Activated CD4-positive, alpha-beta memory T cell treated with anti-CD3 and anti-CD28 coated beads, Interleukin-2, amount 10 ng/mL, durations not matched to agents 7 days and 5 days (primary cell): ENCODE measurements around the gene CMC1. TPM values are rescaled to one million over a fixed set of nuclear protein-coding genes. Genes with fewer than 3 reads are reported as not detected.

Experiments used
- CTCF ChIA-PET: fragments of 350-600 bp; sonication (Branson Sonifier 250); formaldehyde crosslinking; loops from one replicate; lab custom pipeline; 2021; ENCODE audit warnings: antibody characterized with exemption, inconsistent platforms; lab: Charles Lee
- POLR2A ChIA-PET: fragments of 350-600 bp; sonication (Branson Sonifier 250); formaldehyde crosslinking; loops from one replicate; lab custom pipeline; 2021; ENCODE audit warnings: antibody characterized with exemption; lab: Charles Lee
- DNase-seq: peaks from one replicate; pipeline ENCODE4 v3.0.0-alpha.2; 2020
- H3K27ac Mint-ChIP-seq: one replicate; pipeline ENCODE4 v1.8.0; 2021; ENCODE audit warnings: mild to moderate bottlenecking, mixed read lengths
- H3K27me3 Mint-ChIP-seq: one replicate; pipeline ENCODE4 v1.8.0; 2021; ENCODE audit warnings: mixed read lengths
- H3K36me3 Mint-ChIP-seq: one replicate; pipeline ENCODE4 v1.8.0; 2021; ENCODE audit warnings: low read depth, mixed read lengths
- H3K4me1 Mint-ChIP-seq: one replicate; pipeline ENCODE4 v1.8.0; 2021; ENCODE audit warnings: mixed read lengths
- H3K4me3 Mint-ChIP-seq: one replicate; pipeline ENCODE4 v1.8.0; 2021; ENCODE audit warnings: mild to moderate bottlenecking, mixed read lengths
- H3K9me3 Mint-ChIP-seq: one replicate; pipeline ENCODE4 v1.8.0; 2021; ENCODE audit warnings: mixed read lengths
- total RNA-seq, 2 experiments: library from RNA; stranded (reverse); gene quantifications; one replicate each; pipeline ENCODE4 v1.2.3, GENCODE V29; 2021

The CMC1 gene
- total RNA-seq, 2 experiments from 2014 or later = 18.8 to 21.0 TPM

GRCh38 chr3:28291577-28291976, 50.2 kb downstream of the CMC1 start:
- H3K27me3 Mint-ChIP-seq = no peaks in the 10 kb centered on the region
- POLR2A ChIA-PET = no interaction called here
- H3K36me3 Mint-ChIP-seq = peaks cover 15% of the 10 kb centered on the region
- CTCF ChIA-PET = interaction anchor here (1.1 kb wide), 1 partner anchor 579 kb away, joined by 4 read pairs; no protein-coding TSS in a partner anchor
- H3K4me3 Mint-ChIP-seq = no peak overlapping the region
- no peaks in the 10 kb centered on the region for H3K9me3 Mint-ChIP-seq
- peaks cover 12% of the 10 kb centered on the region for H3K4me1 Mint-ChIP-seq
- H3K27ac Mint-ChIP-seq = no peak overlapping the region
- DNase-seq = no peak

- H3K36me3 Mint-ChIP-seq = peaks cover 20% of the 10 kb centered on the region
- no peak overlapping the region for H3K27ac Mint-ChIP-seq
- H3K27me3 Mint-ChIP-seq = no peaks in the 10 kb centered on the region
- ChIA-PET CTCF (interaction anchor here (1.1 to 2.2 kb wide), 2 partner anchors 581 kb away, joined by 4 to 6 read pairs; no protein-coding TSS in a partner anchor), POLR2A (interaction anchor here (0.8 kb wide), 1 partner anchor 34 kb away, joined by 3 read pairs; no protein-coding TSS in a partner anchor)
- peaks cover 10% of the 10 kb centered on the region for H3K4me1 Mint-ChIP-seq
- H3K9me3 Mint-ChIP-seq = no peaks in the 10 kb centered on the region
- no peak overlapping the region for H3K4me3 Mint-ChIP-seq
- DNase-seq = no peak
Observed at GRCh38 chr3:28292622-28293021, 51.2 kb downstream of the CMC1 start.

GRCh38 chr3:28294667-28295413, 53.4 kb downstream of the CMC1 start:
- POLR2A ChIA-PET = interaction anchor here (1.6 kb wide), 1 partner anchor 55 kb away, joined by 3 read pairs; no protein-coding TSS in a partner anchor
- DNase-seq = no peak
- CTCF ChIA-PET = interaction anchor here (2.2 kb wide), 1 partner anchor 583 kb away, joined by 6 read pairs; no protein-coding TSS in a partner anchor
- no peak overlapping the region for H3K4me3 Mint-ChIP-seq
- peaks cover 10% of the 10 kb centered on the region for H3K4me1 Mint-ChIP-seq
- peaks cover 20% of the 10 kb centered on the region for H3K36me3 Mint-ChIP-seq
- H3K9me3 Mint-ChIP-seq = no peaks in the 10 kb centered on the region
- no peak overlapping the region for H3K27ac Mint-ChIP-seq
- no peaks in the 10 kb centered on the region for H3K27me3 Mint-ChIP-seq

GRCh38 chr3:28295898-28296490, 54.6 kb downstream of the CMC1 start:
- H3K4me1 Mint-ChIP-seq = peaks cover 10% of the 10 kb centered on the region
- DNase-seq = no peak
- H3K27me3 Mint-ChIP-seq = no peaks in the 10 kb centered on the region
- no peak overlapping the region for H3K4me3 Mint-ChIP-seq
- no peaks in the 10 kb centered on the region for H3K9me3 Mint-ChIP-seq
- no peak overlapping the region for H3K27ac Mint-ChIP-seq
- ChIA-PET POLR2A (no interaction called here), CTCF (interaction anchor here (1.0 to 1.9 kb wide), 3 partner anchors 10 to 584 kb away, joined by 6 to 7 read pairs (median 7); no protein-coding TSS in a partner anchor)
- peaks cover 12% of the 10 kb centered on the region for H3K36me3 Mint-ChIP-seq

- ChIA-PET POLR2A (no interaction called here), CTCF (interaction anchor here (0.9 to 1.2 kb wide), 2 partner anchors 13 to 588 kb away, joined by 3 to 5 read pairs; no protein-coding TSS in a partner anchor)
- H3K4me1 Mint-ChIP-seq = peaks cover 10% of the 10 kb centered on the region
- no peak overlapping the region for H3K27ac Mint-ChIP-seq
- H3K4me3 Mint-ChIP-seq = no peak overlapping the region
- no peak for DNase-seq
- H3K27me3 Mint-ChIP-seq = no peaks in the 10 kb centered on the region
- peaks cover 9% of the 10 kb centered on the region for H3K36me3 Mint-ChIP-seq
- H3K9me3 Mint-ChIP-seq = no peaks in the 10 kb centered on the region
Observed at GRCh38 chr3:28299705-28300104, 58.3 kb downstream of the CMC1 start.

GRCh38 chr3:28300345-28300962, 59.0 kb downstream of the CMC1 start:
- no peak overlapping the region for H3K4me3 Mint-ChIP-seq
- ChIA-PET CTCF (interaction anchor here (0.9 kb wide), 1 partner anchor 588 kb away, joined by 5 read pairs; no protein-coding TSS in a partner anchor), POLR2A (no interaction called here)
- H3K27me3 Mint-ChIP-seq = no peaks in the 10 kb centered on the region
- H3K4me1 Mint-ChIP-seq = peaks cover 3% of the 10 kb centered on the region
- H3K9me3 Mint-ChIP-seq = no peaks in the 10 kb centered on the region
- DNase-seq = no peak
- no peak overlapping the region for H3K27ac Mint-ChIP-seq
- peaks cover 6% of the 10 kb centered on the region for H3K36me3 Mint-ChIP-seq

- H3K36me3 Mint-ChIP-seq = peaks cover 6% of the 10 kb centered on the region
- no peak overlapping the region for H3K4me3 Mint-ChIP-seq
- no peaks in the 10 kb centered on the region for H3K27me3 Mint-ChIP-seq
- no peak for DNase-seq
- no peaks in the 10 kb centered on the region for H3K4me1 Mint-ChIP-seq
- no peak overlapping the region for H3K27ac Mint-ChIP-seq
- POLR2A ChIA-PET = no interaction called here
- CTCF ChIA-PET = no interaction called here
- H3K9me3 Mint-ChIP-seq = no peaks in the 10 kb centered on the region
Observed at GRCh38 chr3:28301688-28302087, 60.3 kb downstream of the CMC1 start.

GRCh38 chr3:28308196-28308595, 66.8 kb downstream of the CMC1 start:
- H3K27me3 Mint-ChIP-seq = no peaks in the 10 kb centered on the region
- no peaks in the 10 kb centered on the region for H3K36me3 Mint-ChIP-seq
- no peak overlapping the region for H3K27ac Mint-ChIP-seq
- no peaks in the 10 kb centered on the region for H3K9me3 Mint-ChIP-seq
- POLR2A ChIA-PET = no interaction called here
- CTCF ChIA-PET = interaction anchor here (1.5 kb wide), 1 partner anchor 596 kb away, joined by 5 read pairs; no protein-coding TSS in a partner anchor
- DNase-seq = no peak
- H3K4me3 Mint-ChIP-seq = no peak overlapping the region
- H3K4me1 Mint-ChIP-seq = peaks cover 1% of the 10 kb centered on the region

- peaks cover 14% of the 10 kb centered on the region for H3K36me3 Mint-ChIP-seq
Observed at GRCh38 chr3:28315711-28316110, 74.3 kb downstream of the CMC1 start.

GRCh38 chr3:28316226-28316625, 74.8 kb downstream of the CMC1 start:
- H3K9me3 Mint-ChIP-seq = no peaks in the 10 kb centered on the region
- peaks cover 19% of the 10 kb centered on the region for H3K36me3 Mint-ChIP-seq
- H3K4me3 Mint-ChIP-seq = no peak overlapping the region
- POLR2A ChIA-PET = no interaction called here
- DNase-seq = no peak
- H3K27ac Mint-ChIP-seq = no peak overlapping the region
- CTCF ChIA-PET = no interaction called here
- H3K4me1 Mint-ChIP-seq = peaks cover 6% of the 10 kb centered on the region
- H3K27me3 Mint-ChIP-seq = no peaks in the 10 kb centered on the region

More at GRCh38 chr3:28315711-28316110, 74.3 kb downstream of the CMC1 start:
- Mint-ChIP-seq H3K27ac (no peak overlapping the region), H3K4me3 (no peak overlapping the region), H3K27me3 (no peaks in the 10 kb centered on the region), H3K9me3 (no peaks in the 10 kb centered on the region), H3K4me1 (peaks cover under 1% of the 10 kb centered on the region)
- CTCF ChIA-PET = no interaction called here
- POLR2A ChIA-PET = no interaction called here
- no peak for DNase-seq

GRCh38 chr3:28317438-28318022, 76.1 kb downstream of the CMC1 start:
- no peak overlapping the region for H3K4me3 Mint-ChIP-seq
- H3K27me3 Mint-ChIP-seq = no peaks in the 10 kb centered on the region
- H3K9me3 Mint-ChIP-seq = no peaks in the 10 kb centered on the region
- DNase-seq = peak; percentile 37
- ChIA-PET CTCF (interaction anchor here (0.7 to 2.8 kb wide), 12 partner anchors 10 to 605 kb away, joined by 3 to 36 read pairs (median 6); partner anchors contain the start of gene EOMES), POLR2A (interaction anchor here (0.8 to 1.2 kb wide), 4 partner anchors 9 to 606 kb away, joined by 3 to 9 read pairs (median 4); partner anchors contain the start of genes AZI2, EOMES and ZCWPW2)
- H3K27ac Mint-ChIP-seq = no peak overlapping the region
- H3K36me3 Mint-ChIP-seq = peaks cover 27% of the 10 kb centered on the region
- peaks cover 10% of the 10 kb centered on the region for H3K4me1 Mint-ChIP-seq

GRCh38 chr3:28320981-28321380, 79.6 kb downstream of the CMC1 start:
- ChIA-PET CTCF (interaction anchor here (1.8 to 3.5 kb wide), 2 partner anchors 600 to 608 kb away, joined by 8 to 22 read pairs; partner anchors contain the start of gene EOMES), POLR2A (no interaction called here)
- no peaks in the 10 kb centered on the region for H3K27me3 Mint-ChIP-seq
- no peak for DNase-seq
- no peak overlapping the region for H3K4me3 Mint-ChIP-seq
- H3K27ac Mint-ChIP-seq = no peak overlapping the region
- peaks cover 52% of the 10 kb centered on the region for H3K36me3 Mint-ChIP-seq
- peaks cover 25% of the 10 kb centered on the region for H3K4me1 Mint-ChIP-seq
- H3K9me3 Mint-ChIP-seq = no peaks in the 10 kb centered on the region
